ENCODE results near the gene PRKCA. TPM values are rescaled to one million over a fixed set of nuclear protein-coding genes. Genes with fewer than 3 reads are reported as not detected.

PRKCA gene
- total RNA-seq, 3 donors from 2014 or later, result 42.3 to 77.7 (median 56.3) TPM

- no peak for DNase-seq
- Histone ChIP-seq H3K36me3 (ENCODE audit: low read depth) (no peaks in the 10 kb centered on the region), H3K4me1 (ENCODE audit: low read depth) (no peaks in the 10 kb centered on the region), H3K9me3 (peaks cover 6% of the 10 kb centered on the region), H3K4me3 (no peak overlapping the region)
- no peak for TF ChIP-seq CTCF (IDR thresholded peaks at IDR 0.05)
- ATAC-seq, result no peak
- intact Hi-C loops (cut with DNase I, micrococcal nuclease), result no loop called here
These were observed 547.6 kb downstream of the PRKCA start for GRCh38 chr17:66849851-66850580.

- peak in 1 of 3 donors; percentile 6 for DNase-seq
- ATAC-seq, result no peak
These were observed 548.3 kb downstream of the PRKCA start for GRCh38 chr17:66850692-66851091.

GRCh38 chr17:66855204-66855603, 552.8 kb downstream of the PRKCA start:
- DNase-seq (peak in 1 of 3 donors; percentile 16), ATAC-seq (no peak)
- intact Hi-C loops (cut with DNase I, micrococcal nuclease), result no loop called here
- Histone ChIP-seq H3K4me1 (ENCODE audit: low read depth) (no peaks in the 10 kb centered on the region), H3K36me3 (ENCODE audit: low read depth) (no peaks in the 10 kb centered on the region), H3K9me3 (peaks cover 7% of the 10 kb centered on the region), H3K4me3 (no peak overlapping the region)
- TF ChIP-seq CTCF (IDR thresholded peaks at IDR 0.05), result no peak

More at GRCh38 chr17:66850692-66851091, 548.3 kb downstream of the PRKCA start:
- TF ChIP-seq CTCF (IDR thresholded peaks at IDR 0.05), result no peak
- intact Hi-C loops (cut with DNase I, micrococcal nuclease), result no loop called here
- Histone ChIP-seq H3K4me1 (ENCODE audit: low read depth) (no peaks in the 10 kb centered on the region), H3K36me3 (ENCODE audit: low read depth) (no peaks in the 10 kb centered on the region), H3K9me3 (peaks cover 7% of the 10 kb centered on the region), H3K4me3 (no peak overlapping the region)

- intact Hi-C loops (cut with DNase I, micrococcal nuclease), result no loop called here
- H3K4me3 ChIP-seq, result no peak overlapping the region
- H3K4me1 ChIP-seq (ENCODE audit: low read depth), result no peaks in the 10 kb centered on the region
- ATAC-seq, result no peak
- no peak for TF ChIP-seq CTCF (IDR thresholded peaks at IDR 0.05)
- no peak for DNase-seq
- no peaks in the 10 kb centered on the region for H3K36me3 ChIP-seq (ENCODE audit: low read depth)
- H3K9me3 ChIP-seq, result peaks cover 7% of the 10 kb centered on the region
These were observed 556.0 kb downstream of the PRKCA start for GRCh38 chr17:66858226-66859083.

- Histone ChIP-seq H3K36me3 (ENCODE audit: low read depth) (no peaks in the 10 kb centered on the region), H3K4me1 (ENCODE audit: low read depth) (no peaks in the 10 kb centered on the region), H3K4me3 (no peak overlapping the region), H3K9me3 (peaks cover 7% of the 10 kb centered on the region)
- TF ChIP-seq CTCF (IDR thresholded peaks at IDR 0.05), result no peak
- intact Hi-C loops (cut with DNase I, micrococcal nuclease), result no loop called here
- no peak for ATAC-seq
- DNase-seq, result no peak
These were observed 556.9 kb downstream of the PRKCA start for GRCh38 chr17:66859353-66859752.
